ENCODE results near the gene VPS35.

VPS35 gene
- 38.7 to 82.2 reads per million in 2 donors for total RNA-seq

DNA sequence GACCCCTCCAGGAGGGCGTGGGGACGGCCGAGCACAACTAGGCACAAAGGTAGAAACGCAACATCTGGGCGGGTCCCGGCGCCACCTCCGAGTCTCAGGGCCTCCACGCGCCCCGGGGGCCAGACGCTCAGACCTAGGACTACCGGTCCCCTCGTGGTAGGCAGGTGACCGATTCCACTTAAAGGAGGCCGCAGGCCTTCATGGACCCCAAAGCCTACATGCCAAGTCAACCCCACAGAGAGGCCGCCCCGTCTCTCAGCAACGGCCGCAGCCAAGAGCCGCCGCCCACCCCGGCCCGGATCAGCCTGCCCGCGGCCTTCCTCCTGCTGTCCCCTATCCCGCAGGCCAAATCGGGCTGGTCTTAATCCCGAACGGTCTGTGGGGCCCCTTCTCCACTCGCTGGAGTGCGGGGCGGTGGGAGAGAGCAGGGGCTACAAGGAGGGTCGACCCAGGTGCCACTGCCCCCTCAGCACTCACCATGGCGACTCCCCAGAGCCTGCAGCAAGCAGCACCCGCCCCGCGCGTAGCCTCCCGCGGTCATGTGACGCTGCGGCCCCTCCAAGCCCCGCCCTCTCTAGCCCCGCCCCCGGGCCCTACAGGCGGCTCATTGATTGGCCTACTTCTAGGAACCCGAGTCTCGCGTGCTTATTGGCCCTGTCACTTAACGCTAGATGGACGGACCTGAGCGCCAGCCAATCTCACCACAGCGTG is at the start of gene VPS35:
VPS35 (minus strand) TSS at position 525 of the 711 bp plus-strand sequence; CDS start at position 480, 45 bp downstream.
- DNase-seq = peak; percentile 98 to 100 (median 99)

DNA sequence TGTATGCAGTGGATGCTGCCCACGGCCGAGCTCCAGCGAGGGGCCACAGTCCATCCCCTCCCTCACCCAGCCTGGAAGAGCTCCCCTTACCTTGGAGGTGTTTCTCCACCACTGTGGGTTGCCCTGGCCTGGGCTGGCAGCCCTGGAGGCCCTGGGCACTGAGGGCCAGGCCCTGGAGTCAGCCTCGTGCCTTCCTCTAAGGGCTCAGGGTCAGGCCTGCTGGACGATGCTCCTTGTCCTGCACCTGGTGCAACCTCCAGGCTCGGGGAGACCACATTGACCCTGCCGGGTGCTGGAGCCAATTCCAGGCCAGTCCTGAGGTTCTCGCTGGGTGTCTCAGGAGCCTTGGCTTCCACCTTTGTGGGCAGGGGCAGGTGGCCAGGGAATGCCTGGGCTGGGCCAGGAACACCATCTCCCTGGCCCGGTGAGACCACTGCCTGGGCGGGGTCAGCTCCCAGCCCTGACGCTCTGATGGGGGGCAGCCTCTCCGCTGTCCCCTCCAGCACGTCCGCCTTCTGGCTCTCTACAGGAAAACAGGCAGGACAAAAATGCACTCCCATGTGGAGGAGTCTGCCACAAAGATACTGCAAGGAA is 48.7 kb upstream of the VPS35 start:
- no peak for DNase-seq

DNA sequence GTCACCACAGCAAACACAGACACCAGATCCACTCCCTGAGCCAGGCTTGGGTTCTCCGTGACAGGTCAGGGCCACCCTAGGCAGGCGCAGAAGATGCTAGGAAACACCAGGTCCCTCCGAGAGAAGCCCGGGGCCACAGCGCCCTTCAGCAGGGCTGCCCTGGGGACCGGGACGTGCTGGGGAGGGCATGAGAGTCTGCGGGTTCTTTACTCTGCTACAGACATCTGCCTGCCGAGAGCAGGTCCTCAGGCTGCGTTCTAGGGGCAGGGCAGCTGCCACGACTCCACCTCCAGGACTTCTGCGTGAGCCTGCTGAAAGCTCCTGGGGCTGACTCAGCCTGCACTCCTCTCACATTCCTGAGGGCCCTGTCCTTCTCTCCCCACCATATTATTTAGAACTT is 47.7 kb upstream of the VPS35 start:
- no peak for DNase-seq

DNA sequence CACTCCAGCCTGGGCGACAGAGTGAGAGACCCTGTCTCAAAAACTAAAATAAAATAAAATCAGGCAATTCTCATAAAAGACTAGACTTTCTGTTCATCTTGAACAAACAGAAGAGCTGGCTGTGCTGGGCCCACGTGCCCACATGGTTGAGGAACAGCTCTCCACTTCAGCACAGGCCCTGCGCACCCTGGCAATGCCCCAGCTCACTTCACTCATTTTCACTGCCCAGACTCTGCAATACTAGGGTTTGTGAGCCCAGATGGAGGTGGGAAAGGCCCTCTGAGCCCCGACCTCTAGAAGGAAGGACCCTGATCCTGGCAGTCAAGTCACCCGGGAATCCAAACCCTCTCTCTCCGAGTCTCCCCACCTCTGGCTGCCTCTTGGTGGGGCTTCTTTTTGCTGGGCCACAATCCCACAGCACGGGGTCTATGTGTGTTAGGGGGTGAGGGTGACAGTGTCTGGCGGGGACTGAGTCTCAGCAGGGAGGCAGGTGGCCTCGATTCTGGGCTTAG is 44.4 kb upstream of the VPS35 start:
- DNase-seq = no peak

DNA sequence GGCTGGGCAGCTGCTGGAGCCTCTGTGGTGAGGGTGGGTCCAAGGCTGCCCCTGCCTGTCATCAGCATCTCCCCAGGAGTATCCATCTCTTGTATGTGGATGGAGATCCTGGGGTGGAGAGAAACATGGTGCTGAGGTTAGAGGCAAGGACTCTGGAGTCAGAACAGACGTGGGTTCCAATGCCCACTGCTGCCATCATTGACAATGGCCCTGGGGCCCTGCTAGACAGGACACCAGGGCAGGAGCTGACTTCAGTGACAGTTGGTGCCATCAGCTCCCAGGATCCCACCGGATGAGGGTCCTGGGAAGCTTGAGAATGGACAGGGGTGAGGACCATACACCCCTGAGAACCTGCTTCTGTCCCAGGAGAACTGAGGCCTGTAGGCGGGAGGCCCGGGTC is 43.6 kb upstream of the VPS35 start:
- DNase-seq = no peak

DNA sequence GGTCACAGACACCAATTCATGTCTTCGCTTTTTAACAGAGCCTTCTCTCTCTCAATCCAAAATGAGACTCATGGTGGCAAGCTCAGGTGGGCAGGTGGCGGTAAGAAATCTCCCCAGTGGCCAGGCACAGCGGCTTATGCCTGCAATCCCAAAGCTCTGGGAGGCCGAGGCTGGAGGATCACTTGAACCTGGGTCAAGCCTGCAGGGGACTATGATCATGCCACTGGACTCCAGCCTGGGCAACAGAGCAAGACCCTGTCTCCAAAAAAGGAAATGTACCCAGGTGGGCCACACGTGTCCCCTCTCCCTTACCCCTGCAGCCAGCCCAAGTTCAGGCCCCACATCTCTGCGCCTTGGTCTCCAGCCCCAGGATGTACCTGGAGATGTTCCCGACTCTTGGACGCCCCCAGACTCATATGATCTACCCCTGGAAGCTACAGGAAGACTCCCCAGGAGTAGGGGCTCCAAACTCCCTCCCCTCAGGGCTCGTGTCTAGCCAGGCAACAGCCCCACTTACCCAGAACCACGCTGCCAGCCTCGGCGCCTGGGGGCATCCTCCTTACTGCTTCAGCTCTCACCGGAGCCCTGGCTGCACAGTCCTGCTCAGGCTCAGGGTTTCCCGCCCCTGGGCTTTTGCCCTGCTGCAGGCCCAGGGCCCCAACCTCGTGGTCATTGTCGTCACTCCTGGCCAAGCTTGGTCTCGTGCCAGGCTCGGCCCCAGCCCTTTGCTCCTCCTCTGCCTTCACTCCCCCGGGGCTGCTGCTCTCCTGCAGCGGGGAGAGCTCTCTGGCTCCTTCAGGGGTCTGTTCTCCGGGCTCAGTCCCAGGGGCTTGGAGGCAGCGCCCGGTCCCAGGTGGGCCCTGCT is 42.9 kb upstream of the VPS35 start:
- DNase-seq = no peak

DNA sequence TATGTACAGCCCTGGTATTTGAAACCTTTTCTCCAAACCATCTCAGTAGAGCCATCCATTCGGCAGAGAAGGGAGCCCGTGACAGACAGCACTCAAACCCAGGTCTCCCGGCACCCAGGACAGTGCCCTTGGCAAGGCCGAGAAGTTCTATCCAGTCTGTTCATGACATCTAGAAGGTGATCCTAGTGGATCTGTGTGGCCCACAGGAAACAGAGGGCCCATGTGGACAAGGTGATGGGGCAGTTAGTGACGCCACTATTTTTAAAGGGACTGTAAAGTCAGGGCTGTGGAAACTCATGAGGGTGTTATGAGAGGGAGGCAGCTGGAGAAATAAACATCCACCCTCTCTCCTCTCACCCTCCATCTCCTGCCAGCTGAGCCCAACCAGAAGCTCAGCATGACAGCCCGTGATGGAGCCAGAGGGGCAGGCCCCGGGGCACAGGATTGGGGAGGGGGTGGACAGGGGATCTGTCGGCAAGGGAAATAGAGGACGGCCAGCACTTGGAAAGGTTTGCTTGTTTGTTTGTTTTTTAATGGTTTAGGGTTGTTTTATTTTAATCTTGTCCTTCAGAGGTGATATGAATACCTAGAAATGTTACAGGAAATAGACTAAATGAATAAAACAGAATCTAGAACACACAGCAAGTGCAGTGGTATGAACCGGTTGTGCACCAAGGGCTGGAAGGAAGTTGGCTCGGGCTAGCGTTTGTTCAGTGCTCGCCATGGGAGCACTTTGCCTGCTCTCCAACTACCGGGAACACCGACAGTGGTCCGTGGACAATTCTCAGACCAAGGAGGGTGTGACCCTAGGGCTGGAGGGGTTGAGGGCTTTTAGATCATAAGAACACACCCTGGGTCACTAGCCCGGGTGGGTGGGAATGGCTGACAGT is 42.1 kb upstream of the VPS35 start:
- no peak for DNase-seq

DNA sequence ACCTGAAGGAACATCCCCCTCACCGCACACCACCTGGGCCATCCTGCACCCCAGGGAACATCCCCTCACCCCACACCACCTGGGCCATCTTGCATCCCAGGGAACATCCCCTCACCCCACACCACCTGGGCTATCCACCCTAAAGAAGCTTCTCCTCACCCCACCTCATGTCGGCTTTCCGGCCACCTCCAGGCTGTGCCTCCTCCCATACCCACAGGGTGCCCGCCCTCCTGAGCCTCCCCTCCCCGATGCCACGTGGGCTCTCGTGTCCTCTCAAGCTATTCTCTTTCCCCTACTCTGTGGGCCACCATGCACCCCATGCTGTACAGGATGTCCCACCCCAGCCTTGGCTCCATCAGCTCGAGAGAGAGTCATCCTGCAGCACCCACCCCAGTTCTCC is 41.1 kb upstream of the VPS35 start:
- no peak for DNase-seq

DNA sequence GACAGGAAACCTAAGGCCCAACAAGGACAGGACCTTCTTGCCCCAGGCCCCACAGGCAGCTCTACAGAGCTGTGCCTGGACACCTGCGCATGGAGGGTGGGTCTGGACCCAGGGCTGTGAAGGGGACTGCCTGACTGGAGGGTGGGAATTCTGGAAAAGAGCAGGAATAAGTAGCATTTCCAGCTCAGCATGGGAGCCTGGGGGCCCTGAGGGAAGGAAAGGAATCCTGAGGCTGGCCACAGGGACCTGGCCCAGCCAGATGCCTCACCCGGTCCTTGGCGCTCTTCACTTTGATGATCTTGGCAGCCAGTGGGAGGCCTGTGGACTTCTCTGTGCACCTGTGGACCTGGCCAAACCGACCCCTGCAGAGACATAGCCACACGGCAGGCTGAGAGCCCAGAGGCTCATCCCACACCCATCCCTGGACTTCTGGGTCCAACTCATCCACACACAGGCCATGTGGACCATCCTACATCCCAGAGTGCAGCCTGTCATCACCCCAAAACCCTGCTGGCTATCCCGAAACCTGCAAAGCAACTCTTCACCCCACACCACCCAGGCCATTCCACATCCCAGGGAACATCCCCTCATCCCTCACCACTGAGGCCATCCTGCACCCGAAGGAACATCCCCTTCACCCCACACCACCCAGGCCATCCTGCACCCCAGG is 40.5 kb upstream of the VPS35 start:
- DNase-seq = no peak

DNA sequence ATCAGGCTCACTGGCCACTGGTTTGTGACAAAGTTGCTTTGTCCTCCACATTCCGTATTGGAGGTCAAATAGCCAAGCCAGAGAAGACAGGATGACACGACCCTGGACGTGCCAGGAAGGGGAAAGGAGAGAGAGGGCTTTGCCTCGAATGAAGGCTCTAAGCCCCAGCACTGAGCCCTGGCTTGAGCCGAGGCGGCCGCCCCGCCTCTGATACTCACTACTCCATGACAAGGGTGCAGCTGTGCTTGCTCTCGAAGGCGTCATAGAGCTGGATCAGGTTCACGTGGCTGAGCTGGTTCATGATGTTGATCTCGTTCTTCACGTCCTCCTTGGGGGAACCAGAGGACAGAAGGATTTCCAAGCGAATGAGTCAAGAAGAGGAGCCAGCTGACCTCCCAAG is 39.8 kb upstream of the VPS35 start:
- DNase-seq = no peak

DNA sequence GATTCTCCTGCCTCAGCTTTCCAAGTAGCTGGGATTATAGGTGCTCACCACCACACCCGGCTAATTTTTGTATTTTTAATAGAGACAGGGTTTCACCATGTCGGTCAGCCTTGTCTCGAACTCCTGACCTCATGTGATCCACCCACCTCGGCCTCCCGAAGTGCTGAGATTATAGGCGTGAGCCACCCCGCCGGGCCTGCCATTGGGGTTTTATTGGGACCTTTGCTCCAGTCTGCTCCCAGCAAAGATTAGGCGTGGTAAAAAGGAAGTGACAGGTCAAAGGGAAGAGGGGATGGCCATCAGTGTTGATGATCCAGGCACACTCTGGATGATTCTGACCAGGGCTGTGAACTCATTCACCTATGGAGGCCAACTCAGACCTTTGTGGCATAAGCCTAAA is 38.7 kb upstream of the VPS35 start:
- no peak for DNase-seq

DNA sequence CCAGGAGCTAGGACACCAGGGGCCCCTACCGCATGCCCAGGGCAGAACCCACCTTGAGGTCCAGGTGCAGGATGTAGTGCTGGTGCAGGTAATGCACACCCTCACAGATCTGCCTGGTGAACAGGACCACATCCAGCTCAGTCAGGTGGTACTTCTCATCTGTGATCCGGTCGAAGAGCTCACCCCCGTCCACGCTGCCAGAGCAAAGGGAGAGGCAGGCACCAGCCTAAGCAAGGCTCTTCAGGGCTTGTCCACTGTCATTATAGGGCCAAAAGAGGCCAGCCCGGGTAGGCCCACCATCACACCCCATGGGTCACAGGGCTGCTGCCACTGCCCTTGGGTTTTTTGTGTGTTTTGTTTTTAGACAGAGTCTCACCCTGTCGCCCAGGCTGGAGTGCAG is 38.2 kb upstream of the VPS35 start:
- no peak for DNase-seq

DNA sequence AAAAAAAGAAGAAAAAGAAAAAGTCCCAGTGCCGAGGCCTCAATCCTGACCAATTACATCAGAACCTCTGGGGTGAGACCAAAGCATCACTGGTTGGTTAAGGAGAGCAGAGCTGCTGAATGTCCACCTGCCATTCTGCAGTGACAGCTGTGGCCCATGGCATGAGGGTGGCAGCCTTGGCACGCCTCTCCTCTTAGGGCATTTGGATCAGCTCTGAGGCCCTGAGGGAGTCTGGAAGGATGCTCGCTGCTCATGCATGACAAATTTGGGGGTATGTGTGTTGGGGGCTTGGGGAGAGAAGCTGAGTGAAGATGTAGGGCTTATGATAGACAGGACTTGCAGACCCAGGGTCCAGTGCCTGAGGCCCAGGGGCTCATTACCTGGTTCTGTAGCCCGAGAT is 32.9 kb upstream of the VPS35 start:
- no peak for DNase-seq

DNA sequence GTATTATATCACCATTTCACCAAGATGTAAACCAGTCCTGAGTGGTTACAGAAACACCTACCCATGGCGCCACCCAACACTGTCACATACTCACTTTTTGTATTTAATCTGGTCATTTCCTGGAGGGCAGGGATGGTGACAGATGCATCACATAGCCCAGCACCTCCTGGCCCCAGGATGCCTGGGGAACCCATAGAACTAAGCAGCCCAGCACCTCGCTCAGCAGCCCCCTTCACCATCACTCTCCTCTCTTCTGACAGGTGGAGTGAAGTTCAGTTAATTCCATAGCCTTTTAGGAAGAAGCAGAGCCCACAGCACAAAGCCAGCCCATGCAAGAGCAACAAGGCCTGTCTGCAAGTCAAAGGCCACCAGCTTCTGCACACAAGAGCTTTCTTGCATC is 31.6 kb upstream of the VPS35 start:
- DNase-seq = no peak

DNA sequence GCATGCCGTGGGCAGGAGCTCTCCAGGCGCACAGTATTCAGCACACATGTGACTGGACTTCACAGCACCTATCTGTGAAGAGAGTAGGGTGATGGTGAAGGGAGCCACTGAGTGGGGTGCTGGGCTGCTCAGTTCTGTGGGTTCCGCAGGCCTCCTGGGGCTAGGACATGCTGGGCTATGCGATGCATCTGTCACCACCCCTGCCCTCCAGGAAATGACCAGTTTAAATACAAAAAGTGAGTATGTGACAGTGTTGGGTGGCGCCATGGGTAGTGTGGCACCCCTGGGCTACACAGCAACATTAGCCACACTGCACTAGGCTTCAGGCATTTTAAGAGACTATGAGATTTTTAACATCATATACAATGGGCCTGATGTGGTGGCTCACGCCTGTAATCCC is 30.6 kb upstream of the VPS35 start:
- DNase-seq = no peak

DNA sequence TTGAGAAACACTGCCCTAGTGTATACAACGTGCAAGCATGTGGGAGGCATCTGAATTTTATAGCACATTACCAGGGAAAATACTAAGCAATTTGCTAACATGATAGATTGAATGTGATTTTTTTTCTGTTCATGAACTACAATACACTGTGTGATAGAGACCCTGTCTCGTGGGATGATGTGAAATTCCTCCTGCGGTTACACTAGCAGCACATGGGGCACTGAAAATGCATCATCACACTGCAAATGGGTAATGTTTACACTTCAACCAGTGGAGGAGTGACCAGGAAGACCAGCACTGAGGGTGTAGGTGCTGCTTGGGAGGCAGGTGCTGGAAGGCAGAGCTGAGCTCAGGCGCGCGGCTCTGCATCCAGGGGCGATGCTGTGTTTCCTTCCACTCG is 29.2 kb upstream of the VPS35 start:
- no peak for DNase-seq

DNA sequence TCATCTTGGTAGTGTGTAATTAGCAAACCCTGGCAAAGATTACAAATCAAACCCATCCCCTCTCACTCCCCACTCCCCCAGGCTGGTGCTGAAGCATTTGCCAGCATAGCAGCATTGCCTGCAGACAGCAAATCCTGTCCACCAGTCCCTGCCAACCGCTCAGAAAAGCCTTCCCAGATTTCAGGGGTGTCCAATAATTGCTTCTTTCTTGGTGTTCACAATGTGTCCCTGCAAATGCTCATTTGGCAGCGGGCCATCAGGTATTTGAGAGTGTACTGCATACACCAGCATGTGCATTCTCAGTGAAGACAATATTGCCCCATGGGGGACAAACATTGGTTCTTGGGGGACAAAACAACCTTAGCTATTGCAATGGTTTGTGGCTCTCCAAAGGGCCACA is 28.7 kb upstream of the VPS35 start:
- DNase-seq = no peak

DNA sequence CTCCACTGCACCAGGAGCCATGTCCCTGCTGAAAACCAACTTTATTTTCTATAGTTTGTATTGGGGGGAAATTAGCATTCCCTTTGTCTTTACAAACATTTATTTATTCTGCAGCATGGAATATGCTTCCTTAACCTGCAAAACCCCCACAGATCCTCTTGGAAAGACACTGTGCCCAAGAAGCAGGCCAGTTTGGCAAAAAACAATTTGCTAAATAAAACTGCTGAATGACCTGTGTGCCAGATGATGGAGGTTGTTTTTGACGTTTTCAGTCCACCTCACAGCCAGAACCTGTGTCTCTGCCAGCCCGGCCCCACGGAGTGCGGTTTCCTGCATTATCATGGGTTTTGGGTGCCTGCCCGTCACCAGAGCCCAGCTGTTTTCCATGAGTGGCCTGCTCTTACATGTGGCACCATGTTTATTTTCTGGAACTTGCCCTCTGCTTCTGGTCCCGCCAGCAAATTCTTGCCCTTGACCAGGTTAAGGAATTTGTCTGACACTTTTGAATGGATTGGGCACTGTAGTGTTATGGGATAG is 26.9 kb upstream of the VPS35 start:
- DNase-seq = no peak

DNA sequence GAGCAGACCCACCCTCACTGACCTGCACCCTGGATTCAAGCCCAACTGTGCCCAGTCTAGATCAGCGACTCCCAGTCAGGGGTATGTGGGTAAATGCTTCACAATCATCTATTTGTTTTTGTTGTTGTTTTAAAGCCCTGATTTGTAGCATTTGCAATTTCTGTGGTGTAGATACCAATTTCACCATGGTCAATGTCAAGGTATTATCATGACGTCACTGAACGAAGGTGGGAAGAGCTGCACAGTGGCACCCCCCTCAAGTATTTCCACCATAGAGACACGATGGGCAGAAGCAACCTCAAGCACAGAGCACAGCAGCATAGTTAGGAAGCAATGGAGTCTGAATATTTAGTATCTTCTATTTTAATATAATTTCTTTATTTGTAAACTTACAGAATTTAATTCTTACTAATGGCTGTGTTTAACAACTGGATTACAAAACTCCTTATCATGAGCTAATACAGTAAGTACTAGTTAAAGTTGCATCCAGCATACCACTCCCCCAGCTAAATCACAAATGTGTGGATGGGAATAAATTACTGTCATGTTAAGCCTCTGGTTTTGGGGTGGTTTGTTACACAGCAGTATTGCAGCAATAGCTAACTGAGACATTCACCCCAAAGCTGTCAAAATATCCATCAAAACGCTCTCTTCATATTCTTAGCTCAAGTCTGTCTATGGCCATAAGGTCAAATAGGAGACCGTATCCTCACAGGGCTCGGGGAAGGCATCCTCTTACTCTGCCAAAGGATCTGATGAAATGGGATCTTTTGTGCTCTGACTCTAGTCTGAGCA is 26.0 kb upstream of the VPS35 start:
- DNase-seq = no peak

DNA sequence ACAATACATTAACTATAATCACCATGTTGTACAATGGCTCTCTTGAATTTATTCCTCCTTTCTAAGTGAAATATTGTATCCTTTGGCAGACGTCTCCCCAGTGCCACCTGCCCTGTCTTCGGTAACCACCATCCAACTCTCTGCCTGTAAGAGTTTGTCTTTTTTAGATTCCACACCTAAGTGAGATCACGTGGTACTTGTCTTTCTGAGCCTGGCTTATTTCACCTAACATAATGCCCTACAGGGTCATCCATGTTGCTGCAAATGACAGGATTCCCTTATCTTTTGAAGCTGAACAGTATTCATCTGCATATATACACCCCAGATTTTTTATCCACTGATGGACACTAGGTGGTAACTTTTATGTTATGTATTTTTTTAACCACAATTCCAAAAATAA is 24.7 kb upstream of the VPS35 start:
- no peak for DNase-seq

DNA sequence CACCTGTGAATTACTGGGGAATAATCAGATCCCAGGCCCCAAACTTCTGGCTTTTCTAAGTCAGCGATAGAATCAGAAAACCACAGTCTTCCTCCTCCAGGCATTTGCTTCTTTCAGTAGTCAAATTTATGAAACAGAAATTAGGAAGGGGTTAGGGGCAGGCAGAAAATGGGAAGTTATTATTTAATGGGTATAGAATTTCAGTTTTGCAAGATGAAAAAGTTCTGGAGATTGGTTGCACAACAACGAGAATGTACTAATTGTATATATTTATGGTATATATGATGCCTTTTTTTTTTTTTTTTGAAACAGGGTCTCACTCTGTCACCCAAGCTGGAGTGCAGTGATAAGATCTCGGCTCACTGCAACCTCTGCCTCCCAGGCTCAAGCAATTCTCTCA is 23.9 kb upstream of the VPS35 start:
- no peak for DNase-seq

All from T-helper 2 cell (primary cell).